HG02943 (cell line): ENCODE results near the gene TNFAIP6.
"Not testable (repeated sequence)": the region's sequence is repeated elsewhere in the genome, so short reads cannot be mapped to it uniquely, and the experiment has no call there.

Experiments used
- ATAC-seq: cut with Tn5 transposase; IDR thresholded peaks from one replicate; pipeline ENCODE4 v1.9.1; 2021; ENCODE audit warnings: mild to moderate bottlenecking, low read depth, moderate library complexity; ENCODE audit not compliant: unreplicated experiment

Gene TNFAIP6

GRCh38 chr2:151410485-151410834 is 53.1 kb downstream of the TNFAIP6 start:
- ATAC-seq: peak; percentile 42

GRCh38 chr2:151417650-151418049 is 60.3 kb downstream of the TNFAIP6 start:
- ATAC-seq: no peak

- not testable (repeated sequence) for ATAC-seq
These were observed 64.3 kb downstream of the TNFAIP6 start for GRCh38 chr2:151421681-151422080.

- peak; percentile 79 for ATAC-seq
These were observed 65.6 kb downstream of the TNFAIP6 start for GRCh38 chr2:151422917-151423439.

- no peak for ATAC-seq
These were observed 66.4 kb downstream of the TNFAIP6 start for GRCh38 chr2:151423760-151424159.
